ENCODE measurements around the gene UST.
A peak's percentile ranks its signal among the peaks of the same experiment; 100 is the strongest.

UST gene

DNA sequence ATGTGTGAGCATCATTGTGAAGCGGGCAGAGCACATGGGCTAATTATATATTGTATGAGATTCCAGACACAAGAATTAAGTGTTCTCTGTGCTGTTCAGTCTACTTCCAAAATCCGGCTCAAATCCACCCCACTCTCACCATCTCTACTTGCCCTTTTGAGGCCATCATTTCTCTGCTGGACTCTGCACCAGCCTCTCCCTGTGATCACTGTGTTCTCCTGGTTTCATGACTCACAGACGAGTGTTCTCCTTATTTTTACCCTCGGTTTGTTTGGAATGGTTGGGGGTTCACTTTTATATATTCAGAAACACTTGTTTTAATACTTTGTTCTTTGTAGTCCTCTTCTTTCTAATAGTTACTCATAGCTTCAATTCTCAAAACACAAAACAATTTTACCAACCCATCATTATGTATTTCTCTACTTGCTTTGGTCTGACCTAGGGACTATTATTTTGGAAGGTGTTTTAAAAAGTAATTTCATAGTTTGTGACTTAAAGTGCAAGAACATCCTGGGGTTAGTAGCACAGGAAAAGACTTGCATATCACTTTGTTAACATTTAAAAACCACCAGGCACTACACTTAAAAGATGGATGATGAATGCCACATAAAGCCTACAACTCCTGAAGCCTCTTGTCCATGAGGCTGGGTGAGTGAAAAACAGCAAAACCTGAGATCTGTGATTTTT is 82.7 kb downstream of the UST start:
- peaks cover 8% of the 10 kb centered on the region for H3K79me1 ChIP-seq (ENCODE audit: low read length)
- H3K23ac ChIP-seq (ENCODE audit: low read length) = no peak overlapping the region
- no peak overlapping the region for H3K18ac ChIP-seq (ENCODE audit: low read length)
- no peak overlapping the region for H4K5ac ChIP-seq (ENCODE audit: low read length)
- no peak overlapping the region for H2BK120ac ChIP-seq (ENCODE audit: low read depth, low read length)
- H2BK5ac ChIP-seq (ENCODE audit: low read length) = no peak overlapping the region
- H3K56ac ChIP-seq (ENCODE audit: low read length) = no peak overlapping the region
- no peak overlapping the region for H3K9ac ChIP-seq (ENCODE audit: low read length)
- DNase-seq = no peak
- H3K27me3 ChIP-seq (ENCODE audit: insufficient read depth, low read length, poor library complexity) = no peaks in the 10 kb centered on the region
- no peaks in the 10 kb centered on the region for H3K36me3 ChIP-seq (ENCODE audit: control insufficient read depth, insufficient read depth, low read length)
- H3K4me2 ChIP-seq (ENCODE audit: low read length) = no peak overlapping the region
- H3K4me3 ChIP-seq (ENCODE audit: low read length) = no peak overlapping the region
- H4K8ac ChIP-seq (ENCODE audit: low read depth, low read length) = no peak overlapping the region
- H3K4ac ChIP-seq (ENCODE audit: low read depth, low read length) = no peak overlapping the region
- WGBS (ENCODE audit: extremely low coverage, insufficient coverage, low lambda C conversion rate) = no CpG with 5 or more reads among the region's 4 CpGs
- H3K27ac ChIP-seq (ENCODE audit: low read depth, low read length) = no peak overlapping the region
- no peak overlapping the region for H2BK15ac ChIP-seq (replicated peaks; ENCODE audit: low read depth)
- H3K4me1 ChIP-seq (ENCODE audit: control insufficient read depth, low read depth, low read length) = no peaks in the 10 kb centered on the region
- peaks cover 17% of the 10 kb centered on the region for H3K79me2 ChIP-seq (ENCODE audit: control insufficient read depth, insufficient read depth, low read length)
- no peak overlapping the region for H2AK5ac ChIP-seq (ENCODE audit: low read length)

DNA sequence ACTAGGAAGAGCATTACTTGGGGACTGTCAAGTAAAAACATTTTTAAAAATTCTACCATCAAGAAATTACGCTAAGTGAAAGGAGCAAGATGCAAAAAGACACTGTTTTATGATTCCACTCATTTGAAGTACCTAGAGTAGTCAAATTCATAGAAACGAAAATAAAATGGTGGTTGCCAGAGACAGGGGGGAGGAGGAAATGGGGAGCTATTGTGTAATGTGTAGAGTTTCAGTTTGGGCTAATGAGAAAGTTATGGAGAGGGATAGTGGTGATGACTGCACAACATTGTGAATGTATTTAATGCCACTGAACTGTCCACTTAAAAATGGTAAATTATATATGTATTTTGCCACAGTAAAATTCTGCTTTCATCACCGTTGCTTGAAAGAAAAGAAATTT is 83.8 kb downstream of the UST start:
- Histone ChIP-seq H3K27me3 (ENCODE audit: insufficient read depth, low read length, poor library complexity) (no peaks in the 10 kb centered on the region), H2BK15ac (replicated peaks; ENCODE audit: low read depth) (no peak overlapping the region), H3K9ac (ENCODE audit: low read length) (no peak overlapping the region), H3K4ac (ENCODE audit: low read depth, low read length) (no peak overlapping the region), H3K56ac (ENCODE audit: low read length) (no peak overlapping the region), H3K36me3 (ENCODE audit: control insufficient read depth, insufficient read depth, low read length) (no peaks in the 10 kb centered on the region), H3K79me2 (ENCODE audit: control insufficient read depth, insufficient read depth, low read length) (peaks cover 11% of the 10 kb centered on the region), H3K27ac (ENCODE audit: low read depth, low read length) (no peak overlapping the region), H4K8ac (ENCODE audit: low read depth, low read length) (no peak overlapping the region), H3K18ac (ENCODE audit: low read length) (no peak overlapping the region), H2AK5ac (ENCODE audit: low read length) (no peak overlapping the region), H2BK5ac (ENCODE audit: low read length) (no peak overlapping the region), H4K5ac (ENCODE audit: low read length) (no peak overlapping the region), H3K4me1 (ENCODE audit: control insufficient read depth, low read depth, low read length) (no peaks in the 10 kb centered on the region), H3K23ac (ENCODE audit: low read length) (no peak overlapping the region), H2BK120ac (ENCODE audit: low read depth, low read length) (no peak overlapping the region), H3K4me3 (ENCODE audit: low read length) (no peak overlapping the region), H3K79me1 (ENCODE audit: low read length) (peaks cover 3% of the 10 kb centered on the region), H3K4me2 (ENCODE audit: low read length) (no peak overlapping the region)
- no CpG with 5 or more reads among the region's 3 CpGs for WGBS (ENCODE audit: extremely low coverage, insufficient coverage, low lambda C conversion rate)
- DNase-seq = no peak

- H4K8ac ChIP-seq (ENCODE audit: low read depth, low read length) = no peak overlapping the region
- H3K27ac ChIP-seq (ENCODE audit: low read depth, low read length) = no peak overlapping the region
- H3K23ac ChIP-seq (ENCODE audit: low read length) = no peak overlapping the region
- no peak overlapping the region for H3K18ac ChIP-seq (ENCODE audit: low read length)
- no peaks in the 10 kb centered on the region for H3K79me1 ChIP-seq (ENCODE audit: low read length)
- H3K4me3 ChIP-seq (ENCODE audit: low read length) = no peak overlapping the region
- H2AK5ac ChIP-seq (ENCODE audit: low read length) = no peak overlapping the region
- no peak overlapping the region for H3K9ac ChIP-seq (ENCODE audit: low read length)
- no peaks in the 10 kb centered on the region for H3K36me3 ChIP-seq (ENCODE audit: control insufficient read depth, insufficient read depth, low read length)
- no CpG with 5 or more reads among the region's 6 CpGs for WGBS (ENCODE audit: extremely low coverage, insufficient coverage, low lambda C conversion rate)
- no peaks in the 10 kb centered on the region for H3K4me1 ChIP-seq (ENCODE audit: control insufficient read depth, low read depth, low read length)
- H3K79me2 ChIP-seq (ENCODE audit: control insufficient read depth, insufficient read depth, low read length) = peaks cover 7% of the 10 kb centered on the region
- no peak overlapping the region for H3K4me2 ChIP-seq (ENCODE audit: low read length)
- no peak overlapping the region for H2BK5ac ChIP-seq (ENCODE audit: low read length)
- H2BK120ac ChIP-seq (ENCODE audit: low read depth, low read length) = no peak overlapping the region
- no peaks in the 10 kb centered on the region for H3K27me3 ChIP-seq (ENCODE audit: insufficient read depth, low read length, poor library complexity)
- H2BK15ac ChIP-seq (replicated peaks; ENCODE audit: low read depth) = no peak overlapping the region
- no peak for DNase-seq
- H3K56ac ChIP-seq (ENCODE audit: low read length) = no peak overlapping the region
- no peak overlapping the region for H4K5ac ChIP-seq (ENCODE audit: low read length)
- no peak overlapping the region for H3K4ac ChIP-seq (ENCODE audit: low read depth, low read length)
These were observed 84.2 kb downstream of the UST start for GRCh38 chr6:148831064-148831463.

- Histone ChIP-seq H2BK5ac (ENCODE audit: low read length) (no peak overlapping the region), H3K4me3 (ENCODE audit: low read length) (no peak overlapping the region), H3K79me2 (ENCODE audit: control insufficient read depth, insufficient read depth, low read length) (peaks cover 6% of the 10 kb centered on the region), H3K36me3 (ENCODE audit: control insufficient read depth, insufficient read depth, low read length) (no peaks in the 10 kb centered on the region), H2AK5ac (ENCODE audit: low read length) (no peak overlapping the region), H2BK120ac (ENCODE audit: low read depth, low read length) (no peak overlapping the region), H4K8ac (ENCODE audit: low read depth, low read length) (no peak overlapping the region), H3K4ac (ENCODE audit: low read depth, low read length) (no peak overlapping the region), H4K5ac (ENCODE audit: low read length) (no peak overlapping the region), H3K27ac (ENCODE audit: low read depth, low read length) (no peak overlapping the region), H2BK15ac (replicated peaks; ENCODE audit: low read depth) (no peak overlapping the region), H3K18ac (ENCODE audit: low read length) (no peak overlapping the region), H3K27me3 (ENCODE audit: insufficient read depth, low read length, poor library complexity) (no peaks in the 10 kb centered on the region), H3K23ac (ENCODE audit: low read length) (no peak overlapping the region), H3K9ac (ENCODE audit: low read length) (no peak overlapping the region), H3K56ac (ENCODE audit: low read length) (no peak overlapping the region), H3K4me2 (ENCODE audit: low read length) (no peak overlapping the region), H3K79me1 (ENCODE audit: low read length) (peaks cover 2% of the 10 kb centered on the region), H3K4me1 (ENCODE audit: control insufficient read depth, low read depth, low read length) (no peaks in the 10 kb centered on the region)
- no CpG with 5 or more reads among the region's 5 CpGs for WGBS (ENCODE audit: extremely low coverage, insufficient coverage, low lambda C conversion rate)
- no peak for DNase-seq
These were observed 84.7 kb downstream of the UST start for GRCh38 chr6:148831531-148831930.

DNA sequence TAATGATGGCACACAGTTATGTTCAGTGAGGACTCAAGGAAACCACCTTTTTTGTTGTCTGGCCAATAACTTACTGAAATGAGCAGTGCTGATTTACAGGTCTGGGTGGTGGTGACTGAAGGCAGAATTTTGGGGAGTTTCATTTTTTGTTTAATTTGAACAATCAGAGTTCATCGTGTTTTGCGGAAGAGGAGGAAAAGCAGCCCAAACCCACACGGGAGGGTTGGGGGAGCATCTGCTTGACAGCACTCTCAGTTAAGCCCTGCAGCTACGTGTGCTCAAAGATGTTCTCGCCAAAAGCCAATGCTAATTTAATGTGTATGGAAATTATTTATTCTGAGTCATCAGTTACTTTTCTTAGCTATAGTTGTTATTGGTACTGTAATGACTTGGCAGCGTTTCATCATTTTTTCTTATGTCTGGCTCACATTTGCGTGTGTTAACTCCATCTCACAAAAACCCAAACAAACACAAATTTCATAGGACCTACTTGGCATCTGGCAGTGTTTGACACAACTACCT is 89.2 kb downstream of the UST start:
- H4K5ac ChIP-seq (ENCODE audit: low read length) = no peak overlapping the region
- H3K9ac ChIP-seq (ENCODE audit: low read length) = no peak overlapping the region
- DNase-seq = no peak
- no peak overlapping the region for H2AK5ac ChIP-seq (ENCODE audit: low read length)
- no peak overlapping the region for H3K27ac ChIP-seq (ENCODE audit: low read depth, low read length)
- no CpG with 5 or more reads among the region's 7 CpGs for WGBS (ENCODE audit: extremely low coverage, insufficient coverage, low lambda C conversion rate)
- H3K56ac ChIP-seq (ENCODE audit: low read length) = no peak overlapping the region
- H3K18ac ChIP-seq (ENCODE audit: low read length) = no peak overlapping the region
- no peak overlapping the region for H2BK5ac ChIP-seq (ENCODE audit: low read length)
- H3K4me3 ChIP-seq (ENCODE audit: low read length) = no peak overlapping the region
- H3K79me2 ChIP-seq (ENCODE audit: control insufficient read depth, insufficient read depth, low read length) = peaks cover 9% of the 10 kb centered on the region
- H3K79me1 ChIP-seq (ENCODE audit: low read length) = peaks cover 10% of the 10 kb centered on the region
- H2BK120ac ChIP-seq (ENCODE audit: low read depth, low read length) = no peak overlapping the region
- H2BK15ac ChIP-seq (replicated peaks; ENCODE audit: low read depth) = no peak overlapping the region
- H3K4me1 ChIP-seq (ENCODE audit: control insufficient read depth, low read depth, low read length) = no peaks in the 10 kb centered on the region
- no peak overlapping the region for H3K23ac ChIP-seq (ENCODE audit: low read length)
- no peaks in the 10 kb centered on the region for H3K36me3 ChIP-seq (ENCODE audit: control insufficient read depth, insufficient read depth, low read length)
- H3K4ac ChIP-seq (ENCODE audit: low read depth, low read length) = no peak overlapping the region
- no peak overlapping the region for H3K4me2 ChIP-seq (ENCODE audit: low read length)
- no peaks in the 10 kb centered on the region for H3K27me3 ChIP-seq (ENCODE audit: insufficient read depth, low read length, poor library complexity)
- H4K8ac ChIP-seq (ENCODE audit: low read depth, low read length) = no peak overlapping the region

- Histone ChIP-seq H3K18ac (ENCODE audit: low read length) (no peak overlapping the region), H3K4me2 (ENCODE audit: low read length) (no peak overlapping the region), H3K9ac (ENCODE audit: low read length) (no peak overlapping the region), H2AK5ac (ENCODE audit: low read length) (no peak overlapping the region), H2BK120ac (ENCODE audit: low read depth, low read length) (no peak overlapping the region), H3K4ac (ENCODE audit: low read depth, low read length) (no peak overlapping the region), H3K23ac (ENCODE audit: low read length) (no peak overlapping the region), H3K36me3 (ENCODE audit: control insufficient read depth, insufficient read depth, low read length) (no peaks in the 10 kb centered on the region), H3K79me2 (ENCODE audit: control insufficient read depth, insufficient read depth, low read length) (peaks cover 9% of the 10 kb centered on the region), H3K4me1 (ENCODE audit: control insufficient read depth, low read depth, low read length) (no peaks in the 10 kb centered on the region), H4K5ac (ENCODE audit: low read length) (no peak overlapping the region), H4K8ac (ENCODE audit: low read depth, low read length) (no peak overlapping the region), H3K27me3 (ENCODE audit: insufficient read depth, low read length, poor library complexity) (no peaks in the 10 kb centered on the region), H2BK15ac (replicated peaks; ENCODE audit: low read depth) (peak overlapping the region; percentile 27), H3K27ac (ENCODE audit: low read depth, low read length) (no peak overlapping the region), H3K79me1 (ENCODE audit: low read length) (peaks cover 10% of the 10 kb centered on the region), H3K56ac (ENCODE audit: low read length) (no peak overlapping the region), H3K4me3 (ENCODE audit: low read length) (no peak overlapping the region), H2BK5ac (ENCODE audit: low read length) (no peak overlapping the region)
- no CpG with 5 or more reads among the region's 2 CpGs for WGBS (ENCODE audit: extremely low coverage, insufficient coverage, low lambda C conversion rate)
- DNase-seq = no peak
These were observed 89.9 kb downstream of the UST start for GRCh38 chr6:148836751-148837150.

Measured in mesendoderm (in vitro differentiated cells).